Stimulated activated CD4-positive, alpha-beta T cell treated with anti-CD3 and anti-CD28 coated beads, Interleukin-1b, Interleukin-23, amount 100 ng/mL, for 4 hours (primary cell): Measurements from ENCODE around the gene RNF167.
"Not testable (repeated sequence)": the region's sequence is repeated elsewhere in the genome, so short reads cannot be mapped to it uniquely, and the experiment has no call there.

Source experiments
- DNase-seq, 2 donors: peaks; one replicate each; pipeline ENCODE4 v3.0.0-alpha.2; 2020; ENCODE audit warnings: low read depth in 2 of 2

RNF167 gene

DNA sequence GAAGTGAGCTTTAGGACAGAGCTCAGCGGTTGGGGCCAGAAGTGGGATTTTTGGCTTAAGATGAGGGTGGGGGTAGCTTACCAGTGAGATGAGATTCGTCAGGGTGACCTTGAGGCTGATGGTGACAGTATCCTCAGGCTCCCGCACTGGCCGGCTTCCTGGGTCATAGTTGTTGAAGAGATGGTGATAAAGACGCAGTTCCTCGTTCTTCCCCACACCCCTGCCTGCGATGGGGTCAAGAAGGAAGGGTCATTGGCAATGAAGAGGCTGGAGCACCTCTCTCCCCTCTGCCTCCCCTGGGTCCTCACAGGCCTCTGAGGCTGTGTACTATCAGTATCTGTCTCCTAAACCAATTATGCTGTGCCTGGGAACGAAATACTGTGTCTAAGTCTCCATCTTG is 37.5 kb upstream of the RNF167 start:
- no peak for DNase-seq

DNA sequence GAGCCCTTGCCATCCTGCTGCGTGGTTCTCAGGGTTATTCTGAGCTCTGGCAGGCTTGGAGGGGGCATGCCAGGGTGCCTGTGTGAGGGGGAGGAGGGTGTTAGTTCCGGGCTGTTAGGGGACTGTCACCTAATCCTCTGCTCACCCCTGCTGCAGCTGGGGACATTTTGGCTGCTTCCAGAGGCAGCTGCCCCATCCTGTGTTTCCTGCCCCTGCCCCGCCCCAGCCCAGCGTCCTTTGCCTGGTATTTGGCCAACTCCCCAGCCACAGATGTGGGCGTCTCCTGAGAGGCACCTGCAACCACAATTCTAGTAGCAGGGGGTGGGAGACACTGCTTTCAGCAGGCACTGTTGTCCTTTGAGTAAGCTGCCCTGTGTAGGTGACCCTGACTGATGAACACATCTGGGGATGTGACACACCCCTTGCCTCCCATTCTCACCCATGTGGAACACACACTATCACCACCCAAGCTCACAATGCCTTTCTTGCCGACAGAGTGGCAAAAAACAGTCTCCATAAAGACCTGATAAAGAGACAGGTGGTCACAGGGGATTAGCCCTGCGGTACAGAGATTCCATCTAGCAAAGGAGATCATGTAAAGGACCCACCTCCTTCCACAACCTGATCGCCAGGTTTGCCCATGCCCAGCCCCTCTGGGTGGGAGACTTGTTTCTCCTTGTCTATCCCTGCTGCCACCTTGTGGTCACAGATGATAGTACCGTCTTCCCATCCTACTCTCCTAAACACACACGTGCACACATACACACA is 36.8 kb upstream of the RNF167 start, which contains the start of gene CHRNE:
Gene CHRNE, minus strand, starts transcription at position 48 of the 768 bp plus-strand sequence. Its CDS starts 35 bp downstream, at position 13.
- peak; percentile 45 to 68 for DNase-seq

DNA sequence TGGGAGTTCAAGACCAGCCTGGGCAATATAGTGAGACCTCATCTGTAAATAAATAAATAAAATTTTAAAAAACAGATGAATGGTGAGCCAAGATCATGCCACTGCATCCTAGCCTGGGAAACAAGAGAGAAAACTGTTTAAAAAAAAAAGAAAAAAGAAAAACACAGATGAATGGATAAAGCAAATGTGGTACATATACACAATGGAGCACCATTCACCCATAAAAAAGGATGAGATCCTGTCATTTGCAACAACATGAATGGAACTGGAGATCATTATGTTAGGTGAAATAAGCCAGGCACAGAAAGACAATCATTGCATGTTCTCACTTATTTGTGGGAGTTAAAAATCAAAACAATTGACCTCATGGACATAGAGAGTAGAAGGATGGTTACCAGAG is 33.4 kb upstream of the RNF167 start:
- not testable (repeated sequence) for DNase-seq

DNA sequence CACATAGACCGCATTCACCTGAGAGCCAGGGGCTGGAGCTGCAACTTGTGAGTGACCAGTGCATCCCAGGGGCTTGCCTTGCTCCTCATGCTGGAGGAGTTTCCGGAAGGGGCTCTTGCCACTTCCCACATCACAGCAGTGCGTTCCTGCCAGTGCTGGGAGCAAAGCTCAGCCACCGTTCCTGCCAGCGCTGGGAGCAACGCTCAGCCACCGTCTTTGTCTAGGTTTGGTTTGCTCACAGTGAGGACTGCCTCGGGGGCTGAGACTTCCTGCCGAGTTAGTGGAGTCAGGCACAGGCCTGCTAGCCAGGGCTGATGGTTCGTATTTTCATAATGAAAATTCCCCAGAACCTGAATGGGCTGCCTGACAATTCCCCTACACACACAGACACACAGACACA is 31.8 kb upstream of the RNF167 start:
- no peak for DNase-seq

DNA sequence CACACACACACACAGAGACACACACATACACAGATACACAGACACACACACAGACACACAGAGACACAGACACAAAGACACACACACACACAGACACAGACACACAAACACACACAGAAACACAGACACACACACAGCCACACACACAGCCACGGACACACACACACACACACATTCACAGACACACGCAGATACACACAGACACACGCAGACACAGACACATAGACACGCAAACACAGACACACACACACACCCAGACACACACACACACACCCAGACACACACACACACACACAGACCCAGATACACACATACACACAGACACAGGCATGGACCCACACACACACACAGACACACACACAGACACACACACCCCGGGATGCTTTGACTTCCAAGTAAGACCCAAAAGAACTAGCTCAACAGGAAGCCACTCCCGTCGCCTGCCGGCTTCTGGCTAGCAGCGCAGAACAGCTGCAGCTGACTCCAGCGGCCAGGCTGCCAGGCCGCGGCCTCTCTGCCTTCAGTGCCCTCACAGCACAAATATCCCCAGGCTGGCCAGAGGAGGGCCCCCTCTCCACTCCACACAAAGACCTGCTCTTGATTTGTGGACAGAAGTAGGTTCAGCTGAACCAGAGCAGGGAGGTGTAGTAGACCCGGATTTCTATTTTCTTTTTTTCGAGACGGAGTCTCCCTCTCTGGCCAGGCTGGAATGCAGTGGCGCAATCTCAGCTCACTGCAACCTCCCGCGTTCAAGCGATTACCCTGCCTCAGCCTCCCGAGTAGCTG is 31.2 kb upstream of the RNF167 start:
- peak; percentile 50 to 57 for DNase-seq

DNA sequence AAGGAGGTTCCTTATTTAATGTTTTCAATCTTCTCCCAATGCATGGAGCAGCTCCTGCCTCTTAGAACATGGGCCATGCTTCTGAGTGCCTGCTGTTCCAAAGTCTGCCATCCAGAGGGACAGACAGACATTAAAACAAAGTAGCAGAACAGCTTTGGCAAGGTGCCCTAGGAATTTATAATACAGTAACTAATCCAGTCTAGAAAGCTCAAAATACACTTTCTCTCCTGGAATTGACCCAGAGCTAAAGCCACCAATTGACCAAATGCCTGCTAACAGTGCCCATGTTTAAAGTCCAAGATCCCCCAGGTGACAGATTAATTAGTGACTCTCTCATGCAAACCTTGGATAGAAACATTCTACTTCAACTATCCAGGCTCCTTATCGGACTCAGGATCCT is 26.1 kb upstream of the RNF167 start:
- no peak for DNase-seq

DNA sequence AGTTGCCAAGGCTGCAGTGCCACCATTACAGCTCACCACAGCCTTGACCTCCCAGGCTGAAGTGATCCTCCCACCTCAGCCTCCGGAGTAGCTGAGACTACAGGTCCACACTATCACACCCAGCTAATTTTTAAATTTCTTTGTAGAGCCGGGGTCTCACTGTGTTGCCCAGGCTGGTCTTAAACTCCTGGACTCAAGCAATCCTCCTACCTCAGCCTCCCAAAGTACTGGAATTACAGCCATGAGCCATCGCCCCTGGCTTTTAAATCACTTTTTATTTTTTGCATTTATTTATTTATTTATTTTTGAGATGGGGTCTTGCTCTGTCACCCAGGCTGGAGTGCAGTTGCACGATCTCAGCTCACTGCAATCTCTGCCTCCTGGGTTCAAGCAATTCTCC is 25.5 kb upstream of the RNF167 start:
- not testable (repeated sequence) for DNase-seq

DNA sequence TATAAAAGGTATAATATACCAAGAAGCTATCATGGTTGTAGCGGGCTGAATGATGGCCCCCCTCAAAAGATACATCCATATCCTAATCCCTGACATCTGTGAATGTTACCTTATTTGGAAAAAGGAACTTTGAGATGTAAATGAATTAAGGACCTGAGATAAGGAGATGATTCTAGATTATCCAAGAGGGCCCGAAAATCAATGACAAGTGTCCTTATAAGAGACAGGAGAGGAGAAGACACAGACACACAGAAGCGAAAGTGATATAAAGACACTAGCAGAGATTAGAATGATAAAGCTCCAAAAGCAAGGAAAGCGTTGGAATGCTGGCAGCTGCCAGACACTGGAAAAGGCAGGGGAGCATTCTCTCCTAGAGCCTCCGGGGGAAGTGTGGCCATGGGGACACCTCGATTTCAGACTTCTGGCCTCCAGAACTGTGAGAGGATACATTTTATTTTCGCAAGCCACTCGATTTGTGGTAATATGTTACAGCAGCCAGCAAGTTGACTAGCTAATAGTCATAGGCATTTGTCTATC is 20.5 kb upstream of the RNF167 start:
- no peak for DNase-seq

DNA sequence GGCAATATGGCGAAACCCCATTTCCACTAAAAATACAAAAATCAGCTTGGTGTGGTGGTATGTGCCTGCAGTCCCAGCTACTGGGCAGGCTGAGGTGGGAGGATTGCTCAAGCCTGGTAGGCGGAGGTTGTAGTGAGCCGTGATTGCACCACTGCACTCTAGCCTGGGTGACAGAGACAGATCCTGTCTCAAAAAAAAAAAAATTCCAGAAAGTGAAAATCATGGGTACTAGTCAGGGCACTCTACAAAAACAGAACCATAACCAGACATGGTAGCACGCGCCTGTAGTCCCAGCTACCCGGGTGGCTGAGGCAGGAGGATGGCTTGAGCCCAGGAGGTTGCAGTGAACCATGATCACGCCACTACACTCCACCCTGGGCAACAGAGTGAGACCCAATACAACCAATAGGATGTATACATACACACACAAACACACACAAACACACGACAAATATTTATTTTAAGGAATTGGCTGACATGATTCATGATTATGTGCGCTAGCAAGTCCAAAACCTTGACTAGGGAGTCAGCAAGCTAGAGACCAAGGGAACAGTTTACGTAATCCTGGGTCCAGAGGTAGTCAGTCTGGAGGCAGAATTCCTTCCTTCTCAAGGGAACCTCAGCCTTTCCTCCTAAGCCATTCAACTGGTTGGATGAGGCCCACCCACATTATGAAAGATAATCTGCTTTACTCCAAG is 19.6 kb upstream of the RNF167 start:
- no peak for DNase-seq

DNA sequence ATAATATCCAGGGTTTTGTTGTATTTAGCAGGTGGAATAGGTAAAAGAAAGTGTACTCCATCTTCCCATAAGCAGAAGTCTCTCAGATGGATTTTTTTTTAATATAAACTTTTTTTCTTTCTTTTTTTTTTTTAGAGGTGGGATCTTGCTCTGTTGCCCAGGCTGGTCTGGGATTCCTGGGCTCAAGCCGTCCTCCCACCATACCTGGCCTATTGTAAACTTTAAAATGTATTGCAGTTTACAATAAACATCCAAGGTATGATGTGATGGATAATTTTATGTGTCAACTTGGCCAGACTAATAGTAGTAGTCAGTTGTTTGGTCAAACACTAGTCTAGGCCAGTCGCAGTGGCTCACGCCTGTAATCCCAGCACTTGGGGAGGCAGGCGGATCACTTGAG is 18.7 kb upstream of the RNF167 start:
- DNase-seq: no peak

DNA sequence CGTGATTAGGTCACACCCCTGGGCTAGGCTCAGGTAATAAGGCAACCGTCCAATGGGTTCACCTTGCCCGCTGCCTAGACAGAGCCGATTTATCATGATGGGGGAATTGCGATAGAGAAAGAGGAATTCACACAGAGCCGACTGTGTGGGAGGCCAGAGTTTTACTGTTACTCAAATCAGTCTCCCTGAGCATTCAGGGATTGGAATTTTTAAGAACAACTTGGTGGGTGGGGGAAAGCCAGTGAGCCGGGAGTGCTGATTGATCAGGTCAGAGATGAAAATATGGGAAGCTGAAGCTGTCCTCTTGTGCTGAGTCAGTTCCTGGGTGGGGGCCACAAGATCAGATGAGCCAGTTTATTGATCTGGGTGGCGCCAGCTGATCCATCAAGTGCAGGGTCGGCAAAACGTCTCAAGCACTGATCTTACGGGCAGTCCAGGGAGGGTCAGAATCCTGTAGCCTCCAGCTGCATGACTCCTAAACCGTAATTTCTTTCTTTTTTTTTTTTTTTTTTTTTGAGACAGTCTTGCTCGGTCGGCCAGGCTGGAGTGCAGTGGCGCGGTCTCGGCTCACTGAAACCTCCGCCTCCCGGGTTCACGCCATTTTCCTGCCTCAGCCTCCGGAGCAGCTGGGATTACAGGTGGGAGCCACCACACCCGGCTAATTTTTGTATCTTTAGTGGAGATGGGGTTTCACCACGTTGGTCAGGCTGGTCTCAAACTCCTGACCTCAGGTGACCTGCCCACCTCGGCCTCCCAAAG is 13.3 kb upstream of the RNF167 start:
- DNase-seq: not testable (repeated sequence)

DNA sequence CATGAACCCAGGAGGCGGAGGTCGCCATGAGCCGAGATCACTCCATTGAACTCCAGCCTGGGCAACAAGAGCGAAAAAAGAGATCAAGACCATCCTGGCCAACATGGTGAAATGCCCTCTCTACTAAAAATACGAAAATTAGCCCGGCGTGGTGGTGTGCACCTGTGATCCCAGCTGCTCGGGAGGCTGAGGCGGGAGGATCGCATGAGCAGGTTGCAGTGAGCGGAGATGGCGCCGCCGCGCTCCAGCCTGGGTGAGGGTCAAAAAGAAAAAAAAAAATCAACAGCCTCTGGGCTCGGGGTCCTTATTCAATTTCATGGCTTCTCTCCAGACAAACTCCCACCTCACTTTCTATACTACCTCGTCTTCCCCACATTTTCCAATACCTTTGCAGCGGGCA is 11.2 kb upstream of the RNF167 start:
- no peak for DNase-seq

DNA sequence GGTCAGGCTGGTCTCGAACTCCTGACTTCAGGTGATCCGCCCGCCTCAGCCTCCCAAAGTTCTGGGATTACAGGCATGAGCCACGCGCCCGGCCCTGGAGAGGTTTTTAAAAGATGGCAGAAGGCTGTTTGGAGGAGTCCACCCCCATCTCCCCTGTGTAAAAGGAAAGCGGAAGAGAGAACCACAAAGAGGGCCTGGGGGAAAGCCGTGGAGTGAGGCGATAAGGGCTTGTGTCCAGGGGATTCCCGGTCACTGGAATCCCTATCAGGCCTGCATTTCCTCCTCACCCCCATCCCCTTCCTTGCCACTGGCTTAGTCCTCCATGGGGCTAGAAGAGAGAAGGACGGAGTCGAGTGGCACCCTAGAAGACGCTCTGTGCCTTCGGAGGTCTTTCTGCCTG is 8.1 kb upstream of the RNF167 start, which contains the start of gene GP1BA:
Gene GP1BA, plus strand, starts transcription at position 315 of the 400 bp plus-strand sequence. CDS start 328 bp downstream, outside the sequence.
- DNase-seq: no peak

DNA sequence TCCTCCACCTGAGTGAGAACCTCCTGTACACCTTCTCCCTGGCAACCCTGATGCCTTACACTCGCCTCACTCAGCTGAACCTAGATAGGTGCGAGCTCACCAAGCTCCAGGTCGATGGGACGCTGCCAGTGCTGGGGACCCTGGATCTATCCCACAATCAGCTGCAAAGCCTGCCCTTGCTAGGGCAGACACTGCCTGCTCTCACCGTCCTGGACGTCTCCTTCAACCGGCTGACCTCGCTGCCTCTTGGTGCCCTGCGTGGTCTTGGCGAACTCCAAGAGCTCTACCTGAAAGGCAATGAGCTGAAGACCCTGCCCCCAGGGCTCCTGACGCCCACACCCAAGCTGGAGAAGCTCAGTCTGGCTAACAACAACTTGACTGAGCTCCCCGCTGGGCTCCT is 7.3 kb upstream of the RNF167 start:
- DNase-seq: no peak

DNA sequence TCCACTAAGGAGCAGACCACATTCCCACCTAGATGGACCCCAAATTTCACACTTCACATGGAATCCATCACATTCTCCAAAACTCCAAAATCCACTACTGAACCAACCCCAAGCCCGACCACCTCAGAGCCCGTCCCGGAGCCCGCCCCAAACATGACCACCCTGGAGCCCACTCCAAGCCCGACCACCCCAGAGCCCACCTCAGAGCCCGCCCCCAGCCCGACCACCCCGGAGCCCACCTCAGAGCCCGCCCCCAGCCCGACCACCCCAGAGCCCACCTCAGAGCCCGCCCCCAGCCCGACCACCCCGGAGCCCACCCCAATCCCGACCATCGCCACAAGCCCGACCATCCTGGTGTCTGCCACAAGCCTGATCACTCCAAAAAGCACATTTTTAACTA is 6.4 kb upstream of the RNF167 start:
- no peak for DNase-seq

DNA sequence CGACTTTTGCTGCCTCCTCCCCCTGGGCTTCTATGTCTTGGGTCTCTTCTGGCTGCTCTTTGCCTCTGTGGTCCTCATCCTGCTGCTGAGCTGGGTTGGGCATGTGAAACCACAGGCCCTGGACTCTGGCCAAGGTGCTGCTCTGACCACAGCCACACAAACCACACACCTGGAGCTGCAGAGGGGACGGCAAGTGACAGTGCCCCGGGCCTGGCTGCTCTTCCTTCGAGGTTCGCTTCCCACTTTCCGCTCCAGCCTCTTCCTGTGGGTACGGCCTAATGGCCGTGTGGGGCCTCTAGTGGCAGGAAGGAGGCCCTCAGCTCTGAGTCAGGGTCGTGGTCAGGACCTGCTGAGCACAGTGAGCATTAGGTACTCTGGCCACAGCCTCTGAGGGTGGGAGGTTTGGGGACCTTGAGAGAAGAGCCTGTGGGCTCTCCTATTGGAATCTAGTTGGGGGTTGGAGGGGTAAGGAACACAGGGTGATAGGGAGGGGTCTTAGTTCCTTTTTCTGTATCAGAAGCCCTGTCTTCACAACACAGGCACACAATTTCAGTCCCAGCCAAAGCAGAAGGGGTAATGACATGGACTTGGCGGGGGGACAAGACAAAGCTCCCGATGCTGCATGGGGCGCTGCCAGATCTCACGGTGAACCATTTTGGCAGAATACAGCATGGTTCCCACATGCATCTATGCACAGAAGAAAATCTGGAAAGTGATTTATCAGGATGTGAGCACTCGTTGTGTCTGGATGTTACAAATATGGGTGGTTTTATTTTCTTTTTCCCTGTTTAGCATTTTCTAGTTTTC is 5.7 kb upstream of the RNF167 start:
- no peak for DNase-seq

DNA sequence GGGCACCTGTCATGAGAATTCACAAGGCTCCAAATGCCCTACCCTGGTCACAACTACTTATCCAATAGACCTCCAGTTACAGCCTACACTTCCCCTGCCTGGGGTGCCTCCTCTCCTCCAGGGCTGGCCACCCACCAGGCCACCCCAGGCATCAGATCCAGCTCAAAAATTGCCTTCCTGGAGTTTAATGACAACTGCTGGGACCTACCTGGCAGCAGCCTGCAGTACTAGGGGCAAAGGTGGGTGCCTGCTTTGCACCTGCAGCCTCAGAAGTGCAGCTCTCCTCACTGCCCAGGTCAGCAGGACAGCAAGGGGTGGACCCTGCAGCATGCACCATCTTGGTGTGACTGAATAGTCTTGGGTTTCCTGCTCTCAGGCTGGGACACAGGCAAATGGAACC is 4.4 kb upstream of the RNF167 start:
- DNase-seq: no peak

DNA sequence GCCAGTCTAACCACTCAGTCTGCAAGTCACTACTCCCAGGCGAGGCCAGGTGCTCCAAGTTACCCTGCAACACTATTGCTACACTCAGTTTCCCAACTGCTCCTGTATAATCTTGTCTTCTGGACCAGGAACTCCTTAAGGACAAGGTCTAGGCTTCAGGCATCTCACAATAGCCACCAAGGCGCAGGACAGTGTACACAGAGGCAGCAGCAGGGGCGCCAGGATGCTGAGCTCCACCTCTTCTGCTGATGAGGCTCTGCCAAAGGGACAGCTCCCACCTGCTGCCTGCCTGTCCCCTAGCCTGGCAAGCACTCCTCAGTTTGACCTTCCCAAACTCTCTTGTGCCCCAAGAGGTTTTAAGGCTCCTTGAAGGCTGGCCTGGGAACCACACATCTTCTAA is 3.6 kb upstream of the RNF167 start:
- no peak for DNase-seq

DNA sequence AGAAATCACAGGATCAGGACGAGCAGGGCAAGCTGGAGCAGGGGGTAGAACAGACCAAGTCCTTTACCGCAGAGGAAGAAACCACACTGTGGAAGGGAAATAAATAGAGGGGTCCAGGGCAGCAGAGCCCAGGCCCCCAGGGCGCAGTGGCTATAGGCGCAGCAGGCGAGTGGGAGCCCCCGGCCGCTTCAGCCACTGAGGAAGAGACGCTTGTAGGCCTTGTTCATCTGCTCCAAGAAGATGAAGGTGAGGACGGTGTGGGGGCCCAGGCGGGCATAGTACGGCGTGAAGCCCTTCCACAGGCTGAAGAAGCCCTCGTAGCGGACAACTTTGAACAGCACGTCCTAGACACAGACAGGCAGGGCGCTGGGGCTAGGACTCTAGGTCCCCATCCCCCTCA is 2.5 kb upstream of the RNF167 start:
- no peak for DNase-seq

DNA sequence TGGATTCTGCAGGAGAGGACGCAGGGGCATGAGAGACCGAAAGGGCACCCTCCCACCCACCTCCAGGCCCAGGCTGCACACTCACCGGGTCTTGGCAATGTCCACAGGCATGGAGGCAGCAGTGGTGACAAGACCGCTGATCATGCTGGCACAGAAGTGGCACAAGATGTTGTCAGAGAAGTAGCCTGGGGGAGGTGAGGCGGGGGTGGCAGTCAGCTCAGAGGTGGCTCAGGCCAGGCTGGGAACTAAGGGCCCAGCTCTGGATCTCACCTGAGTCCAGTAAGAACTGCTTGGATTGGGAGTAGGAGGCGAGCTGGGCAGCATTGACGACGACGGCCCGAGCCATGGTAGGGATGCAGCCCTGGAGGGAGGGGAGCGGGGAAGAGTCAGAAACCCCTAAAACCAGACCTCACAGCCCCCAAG is 2.0 kb upstream of the RNF167 start:
- no peak for DNase-seq
